SKM-1 treated with dmso at 0.1 percent for 144 hours (cell line): ENCODE data around the gene ZBTB3.
A peak's percentile ranks its signal among the peaks of the same experiment; 100 is the strongest.
"Not testable (repeated sequence)": the region's sequence is repeated elsewhere in the genome, so short reads cannot be mapped to it uniquely, and the experiment has no call there.

Source experiments
- DNase-seq: peaks from one replicate; lab custom pipeline; 2025; ENCODE audit not compliant: unreplicated experiment; lab: John Stamatoyannopoulos, UW

The ZBTB3 gene

DNA sequence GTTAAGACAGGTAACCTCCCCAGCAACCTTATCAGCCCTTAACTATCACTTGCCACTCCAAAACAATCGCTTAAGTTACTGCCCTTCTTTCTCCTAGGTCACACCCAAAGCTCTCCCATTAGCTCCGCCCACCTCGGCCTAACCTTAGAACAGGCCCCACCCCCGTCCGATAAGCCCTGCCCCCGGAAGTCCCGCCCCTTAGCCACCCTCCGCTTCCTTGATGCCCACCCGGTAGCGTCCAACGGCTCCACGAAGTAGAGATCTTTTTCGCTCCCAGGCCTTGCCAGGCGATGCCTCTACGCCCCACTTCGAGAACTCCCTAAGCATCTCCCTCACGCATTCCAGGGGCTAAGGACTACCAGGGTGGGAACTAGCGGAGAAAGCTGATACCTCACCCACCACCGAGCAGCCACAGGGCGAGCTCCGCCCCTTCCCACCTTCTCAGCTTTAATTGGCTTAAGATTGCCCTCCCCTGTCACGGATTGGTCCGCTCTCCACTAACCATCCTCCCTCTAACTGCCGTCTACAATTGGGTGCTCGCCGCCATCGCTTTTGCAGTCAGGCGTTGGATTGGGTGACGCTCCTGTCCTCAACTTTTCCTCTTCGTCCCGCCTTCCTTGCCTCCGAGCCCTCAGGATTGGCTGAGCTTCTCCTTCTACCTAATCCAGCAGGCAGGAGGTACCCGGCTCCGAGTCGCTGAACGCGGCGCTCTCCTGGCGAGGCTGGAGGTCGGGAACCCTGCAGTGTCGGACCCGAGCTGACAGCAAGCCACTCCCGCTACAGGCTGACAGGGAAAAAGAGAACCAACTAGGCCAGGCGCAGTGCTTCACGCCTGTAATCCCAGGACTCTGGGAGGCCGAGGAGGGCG is at the start of gene ZBTB3:
Gene ZBTB3, minus strand, starts transcription at position 425 of the 868 bp plus-strand sequence. CDS start 496 bp downstream, outside the sequence.
- peak; percentile 100 for DNase-seq

DNA sequence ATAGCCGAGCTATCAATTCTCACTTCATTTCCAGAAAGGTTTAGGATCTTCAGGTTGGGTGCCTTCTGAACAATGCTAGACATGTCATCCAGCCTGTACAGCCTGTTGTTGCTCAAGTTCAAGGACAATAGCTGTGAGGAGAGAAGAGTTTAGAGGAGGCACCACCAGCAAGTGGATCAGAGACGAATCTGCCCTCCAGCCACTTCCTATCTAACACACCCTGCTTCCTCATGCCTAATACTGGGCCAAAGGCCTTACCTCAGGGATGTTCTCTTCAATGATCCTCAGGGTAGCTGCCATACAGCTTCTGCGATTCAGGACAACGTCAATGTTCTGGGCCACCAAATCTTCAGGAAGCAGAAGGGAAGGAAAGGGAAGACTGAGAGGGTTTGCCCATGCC is 47.1 kb upstream of the ZBTB3 start:
- no peak for DNase-seq

DNA sequence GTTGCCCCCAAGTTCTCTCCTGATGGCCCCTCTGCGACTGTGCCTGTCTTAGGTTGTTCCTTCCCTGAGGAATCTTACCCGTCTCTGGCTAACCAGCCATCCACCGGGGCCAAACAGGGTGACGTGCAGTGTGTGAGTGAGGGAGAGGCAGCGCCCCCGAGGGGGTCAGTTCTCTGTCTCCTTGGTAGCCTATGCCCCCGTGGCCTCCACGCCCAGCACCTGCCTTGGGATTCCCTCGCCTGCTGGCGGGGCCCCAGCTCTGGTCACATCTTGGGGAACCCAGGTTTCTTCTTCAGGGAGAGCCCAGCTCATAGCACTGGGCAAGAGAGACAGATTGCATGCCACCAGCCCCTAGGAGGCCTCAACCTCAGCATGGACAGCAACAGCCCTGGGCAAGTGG is 45.5 kb upstream of the ZBTB3 start:
- no peak for DNase-seq

DNA sequence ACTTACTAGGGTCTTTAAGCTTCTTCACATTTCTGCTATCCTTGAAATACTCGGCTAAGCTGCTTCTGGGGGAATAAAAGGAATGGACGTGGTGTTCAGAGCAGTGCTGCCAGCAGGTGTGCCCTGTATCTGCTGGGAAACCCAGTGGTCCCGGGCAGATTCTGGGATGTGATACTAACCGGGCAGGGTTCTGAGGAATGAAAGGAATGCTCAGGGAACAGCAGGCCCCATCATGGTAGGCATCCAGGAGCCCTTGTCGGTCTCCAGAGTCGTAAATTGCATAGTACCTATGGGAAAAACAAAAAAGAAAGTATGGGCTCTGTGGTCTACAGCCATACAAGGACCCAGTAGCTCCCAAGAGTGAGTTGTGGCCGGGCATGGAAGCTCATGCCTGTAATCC is 42.3 kb upstream of the ZBTB3 start:
- DNase-seq = no peak

DNA sequence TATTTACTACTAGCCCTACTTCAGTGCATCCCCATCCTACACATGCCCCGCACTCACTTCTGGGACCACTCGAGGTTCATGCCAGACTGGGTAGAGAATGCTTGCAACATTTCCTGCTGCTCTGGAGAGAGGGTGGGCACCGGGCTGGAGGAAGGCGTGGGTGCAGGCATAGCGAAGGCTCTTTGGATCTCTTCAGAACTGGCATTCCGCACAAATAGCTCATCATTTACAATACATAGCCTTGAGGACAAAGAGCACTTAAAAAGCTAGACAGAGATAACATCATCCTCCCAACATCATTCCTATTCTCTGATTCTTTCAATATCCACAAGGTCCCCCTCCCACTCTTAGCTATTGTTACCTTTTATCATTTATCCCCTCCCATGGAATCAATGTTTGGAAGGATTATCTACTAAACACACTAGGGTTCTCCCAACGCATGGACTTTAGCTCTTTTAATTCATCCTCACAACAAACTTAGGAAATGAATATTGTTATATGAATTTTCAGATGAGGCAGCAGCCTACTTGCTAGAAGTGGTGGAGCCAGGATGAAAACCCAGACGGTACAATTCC is 40.3 kb upstream of the ZBTB3 start:
- no peak for DNase-seq

DNA sequence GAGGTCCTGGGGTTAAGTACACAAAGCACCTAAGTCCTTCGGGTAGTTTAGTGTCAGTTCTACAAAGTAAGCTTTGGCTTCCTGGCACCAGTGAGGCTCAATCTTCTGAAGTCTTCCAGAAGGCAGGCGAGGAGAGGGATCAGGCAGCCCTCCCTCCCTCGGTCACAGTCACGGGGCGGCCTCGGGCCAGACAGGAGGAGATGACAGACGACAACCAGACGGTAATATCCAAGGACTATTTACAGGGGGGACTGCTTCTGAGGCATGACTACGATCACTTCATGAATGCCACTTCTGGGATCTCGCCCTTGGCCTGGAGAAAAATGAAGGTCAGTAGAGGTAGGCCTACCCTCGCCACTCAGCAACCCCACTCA is 38.2 kb upstream of the ZBTB3 start:
- DNase-seq = no peak

DNA sequence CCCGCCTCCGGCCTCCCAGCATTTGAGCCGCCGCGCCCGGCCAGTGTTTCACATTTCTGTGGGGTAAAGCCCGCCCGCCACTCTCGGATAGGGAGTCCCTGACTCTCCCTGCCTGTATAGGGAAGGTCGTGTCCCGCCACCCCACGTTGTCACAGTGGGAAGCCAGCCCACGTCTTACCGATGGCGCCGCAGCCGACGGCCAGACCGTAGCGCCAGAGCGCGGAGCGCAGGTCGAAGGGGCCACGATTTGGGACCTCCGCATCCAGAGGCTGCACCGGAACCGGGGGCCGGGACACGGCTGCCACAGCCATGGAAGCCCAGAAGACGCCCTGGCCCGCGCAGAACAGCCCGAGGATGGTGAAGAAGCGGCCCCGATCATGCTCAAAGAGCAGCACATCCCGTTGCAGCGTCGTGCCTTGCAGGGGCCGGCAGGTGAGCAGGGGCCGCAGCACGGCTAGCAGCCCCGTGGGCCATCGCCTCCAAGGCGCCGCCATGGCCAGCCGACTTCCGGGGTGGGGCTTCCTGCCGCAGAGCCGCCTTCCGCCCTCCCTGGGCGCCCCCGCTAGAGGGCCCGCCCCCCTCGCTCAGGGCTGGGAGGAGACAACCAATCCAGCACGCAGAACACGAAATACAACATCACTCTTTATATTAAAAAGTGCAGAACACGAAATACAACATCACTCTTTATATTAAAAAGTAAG is 37.7 kb upstream of the ZBTB3 start, which contains the start of gene TMEM223:
Gene TMEM223, minus strand, starts transcription at position 506 of the 701 bp plus-strand sequence. Its CDS starts 12 bp downstream, at position 494.
- DNase-seq = peak; percentile 76

DNA sequence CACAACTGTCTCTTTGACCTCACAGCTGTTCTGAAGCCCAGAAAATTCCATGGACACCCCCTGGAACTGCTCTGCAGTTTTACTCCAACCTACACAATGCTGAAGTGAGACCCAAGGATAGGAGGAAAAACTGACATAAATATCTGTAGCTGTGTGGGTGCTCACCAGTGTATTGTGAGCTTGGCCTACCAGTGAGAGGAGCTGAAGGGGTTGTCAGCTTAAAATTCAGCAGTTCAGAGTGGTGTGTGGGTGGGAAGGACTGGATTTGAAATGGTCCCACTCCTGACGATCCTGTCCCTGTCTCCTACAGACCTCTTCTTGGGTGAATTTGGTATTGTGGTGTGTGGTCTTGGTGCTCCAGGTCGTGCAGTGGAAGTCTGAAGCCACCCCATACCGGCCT is 35.6 kb upstream of the ZBTB3 start:
- no peak for DNase-seq

DNA sequence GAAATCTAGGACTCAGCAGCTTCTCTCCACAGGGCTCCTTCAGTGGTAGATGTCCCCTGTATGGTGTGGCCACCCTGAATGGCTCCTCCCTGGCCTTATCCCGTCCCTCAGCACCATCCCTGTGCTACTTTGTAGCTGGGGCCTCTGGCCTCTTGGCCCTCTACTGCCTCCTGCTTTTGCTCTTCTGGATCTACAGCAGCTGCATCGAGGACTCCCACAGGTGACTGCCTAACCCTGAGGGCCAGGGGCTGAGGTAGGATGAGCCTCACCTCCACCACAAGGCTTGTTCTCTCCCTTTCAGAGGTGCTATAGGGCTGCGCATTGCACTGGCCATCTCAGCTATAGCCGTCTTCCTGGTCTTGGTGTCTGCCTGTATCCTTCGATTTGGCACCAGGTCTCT is 35.0 kb upstream of the ZBTB3 start:
- DNase-seq = no peak

DNA sequence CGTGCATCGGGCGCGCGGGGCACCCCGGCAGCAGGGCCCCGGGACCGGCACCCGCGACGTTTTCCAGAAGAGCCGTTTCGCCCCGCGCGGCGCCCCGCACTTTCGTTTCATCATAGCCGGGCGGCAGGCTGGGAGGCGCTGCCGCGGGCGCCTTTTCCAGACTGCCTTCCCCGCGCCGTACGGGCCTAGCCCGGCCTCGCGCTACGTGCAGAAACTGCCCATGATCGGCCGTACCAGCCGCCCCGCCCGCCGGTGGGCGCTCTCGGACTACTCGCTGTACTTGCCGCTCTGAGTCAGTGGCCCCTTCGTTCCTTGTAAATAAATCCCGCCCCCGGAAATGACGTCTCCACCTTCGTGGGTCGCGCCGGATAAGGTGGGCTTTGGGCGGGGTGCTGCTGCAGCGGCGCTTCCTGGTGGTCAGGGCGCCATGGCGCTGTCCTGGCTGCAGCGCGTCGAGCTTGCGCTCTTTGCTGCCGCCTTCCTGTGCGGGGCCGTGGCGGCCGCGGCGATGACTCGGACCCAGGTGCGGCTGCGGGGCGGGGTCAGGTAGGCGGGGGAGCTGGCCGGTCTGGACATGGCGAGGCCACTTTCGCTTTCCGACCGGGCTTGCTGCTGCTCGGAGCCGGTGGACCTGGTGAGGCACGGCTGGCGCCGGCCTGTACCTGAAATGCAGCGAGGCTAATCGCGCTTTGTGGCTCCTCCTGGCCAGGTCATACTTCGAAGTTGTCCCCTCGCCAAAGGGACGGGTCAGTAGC is 33.2 kb upstream of the ZBTB3 start, which contains the start of gene TMEM179B:
Gene TMEM179B, plus strand, starts transcription at position 398 of the 755 bp plus-strand sequence. Its CDS starts 30 bp downstream, at position 428.
- DNase-seq = peak; percentile 94

DNA sequence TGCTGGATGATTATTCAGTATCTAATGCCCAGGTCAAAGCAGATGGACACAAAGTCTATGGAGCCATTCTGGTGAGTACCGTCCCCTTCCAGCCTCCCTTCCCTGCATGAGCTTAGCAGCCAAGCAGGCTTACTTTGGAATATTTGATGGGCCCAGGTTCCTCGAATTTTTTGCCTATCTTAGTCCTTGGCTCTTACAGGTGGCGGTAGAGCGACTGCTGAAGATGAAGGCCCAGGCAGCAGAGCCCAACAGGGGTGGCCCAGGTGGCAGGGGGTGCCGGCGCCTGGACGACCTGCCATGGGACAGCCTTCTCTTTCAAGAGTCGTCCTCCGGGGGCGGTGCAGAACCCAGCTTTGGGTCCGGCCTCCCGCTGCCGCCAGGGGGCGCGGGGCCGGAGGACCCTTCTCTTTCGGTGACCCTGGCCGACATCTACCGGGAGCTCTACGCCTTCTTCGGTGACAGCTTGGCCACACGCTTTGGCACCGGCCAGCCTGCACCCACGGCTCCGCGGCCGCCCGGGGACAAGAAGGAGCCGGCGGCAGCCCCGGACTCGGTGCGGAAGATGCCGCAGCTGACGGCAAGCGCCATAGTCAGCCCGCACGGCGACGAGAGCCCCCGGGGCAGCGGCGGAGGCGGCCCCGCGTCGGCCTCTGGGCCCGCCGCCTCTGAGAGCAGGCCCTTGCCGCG is 32.5 kb upstream of the ZBTB3 start:
- peak; percentile 87 for DNase-seq

DNA sequence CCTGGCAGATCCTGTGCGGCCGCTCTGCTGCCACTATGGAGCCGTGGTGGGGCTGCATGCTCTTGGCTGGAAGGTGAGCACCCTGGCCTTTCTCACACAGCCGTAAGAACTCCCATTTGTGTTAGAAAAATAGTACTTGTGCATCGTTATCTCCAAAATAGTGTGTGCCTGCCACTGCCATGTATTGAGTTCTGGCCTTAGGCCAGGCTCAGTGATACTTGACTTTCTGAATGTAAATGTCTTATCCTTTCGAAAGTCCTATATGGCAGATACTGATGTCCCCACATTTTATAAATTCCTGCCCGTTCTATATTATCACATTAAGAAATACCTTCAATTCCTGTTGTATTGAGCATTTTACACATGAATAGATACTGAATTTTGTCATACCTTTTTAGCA is 28.8 kb upstream of the ZBTB3 start:
- DNase-seq = no peak

DNA sequence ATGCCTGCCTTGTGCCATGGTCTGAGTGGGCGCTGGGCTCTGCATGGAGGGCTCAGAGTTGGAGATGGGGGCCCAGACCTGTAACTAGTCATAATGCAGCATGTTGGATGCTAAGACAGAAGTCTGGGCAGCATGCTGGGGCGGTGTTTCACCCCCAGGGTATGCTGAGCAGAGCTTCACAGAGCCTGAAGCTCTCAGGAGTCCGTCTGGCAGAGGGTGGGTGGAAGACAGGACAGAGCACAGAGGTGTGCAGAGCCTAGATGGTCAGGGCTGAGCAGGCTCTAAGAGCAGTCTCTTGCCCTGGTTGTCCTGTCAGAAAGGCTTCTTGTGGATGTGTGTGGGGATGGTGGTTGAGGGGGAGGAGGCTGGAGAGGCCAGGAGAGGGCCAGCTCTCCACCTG is 24.5 kb upstream of the ZBTB3 start:
- no peak for DNase-seq

DNA sequence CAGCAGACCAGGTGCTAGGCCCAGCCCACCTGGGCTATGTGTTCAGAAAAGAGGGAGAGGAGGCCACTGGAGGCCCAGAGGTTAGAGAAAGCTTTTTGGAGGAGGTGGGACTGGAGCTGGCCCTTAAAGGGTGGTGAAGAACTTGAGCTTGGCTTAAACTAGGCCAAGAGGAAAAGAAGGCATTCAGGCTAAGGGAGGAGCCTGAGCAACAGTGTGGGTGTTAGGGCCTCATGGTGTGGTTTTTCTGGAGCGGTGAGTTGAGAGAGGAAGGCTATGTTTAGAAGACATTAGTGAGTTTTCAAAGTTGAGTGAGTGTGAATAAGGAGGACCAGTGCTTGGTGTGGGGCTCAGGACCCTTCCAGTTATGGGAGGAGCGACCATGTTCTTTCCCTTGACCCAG is 23.4 kb upstream of the ZBTB3 start:
- no peak for DNase-seq

DNA sequence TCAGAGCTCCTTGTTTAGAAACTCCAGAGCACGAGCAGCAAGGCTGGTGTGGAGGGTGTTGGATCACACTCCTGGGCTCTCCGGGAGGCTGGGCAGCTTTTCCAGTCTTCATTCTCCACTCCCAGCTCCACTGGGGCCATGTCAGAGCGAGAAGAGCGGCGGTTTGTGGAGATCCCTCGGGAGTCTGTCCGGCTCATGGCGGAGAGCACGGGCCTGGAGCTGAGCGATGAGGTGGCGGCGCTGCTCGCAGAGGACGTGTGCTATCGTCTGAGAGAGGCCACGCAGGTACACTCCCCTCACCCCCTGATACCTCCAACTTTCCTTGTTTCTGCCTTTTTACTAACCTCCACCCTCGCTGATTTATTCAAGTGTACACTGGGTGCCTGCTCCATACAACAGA is 21.7 kb upstream of the ZBTB3 start:
- no peak for DNase-seq

DNA sequence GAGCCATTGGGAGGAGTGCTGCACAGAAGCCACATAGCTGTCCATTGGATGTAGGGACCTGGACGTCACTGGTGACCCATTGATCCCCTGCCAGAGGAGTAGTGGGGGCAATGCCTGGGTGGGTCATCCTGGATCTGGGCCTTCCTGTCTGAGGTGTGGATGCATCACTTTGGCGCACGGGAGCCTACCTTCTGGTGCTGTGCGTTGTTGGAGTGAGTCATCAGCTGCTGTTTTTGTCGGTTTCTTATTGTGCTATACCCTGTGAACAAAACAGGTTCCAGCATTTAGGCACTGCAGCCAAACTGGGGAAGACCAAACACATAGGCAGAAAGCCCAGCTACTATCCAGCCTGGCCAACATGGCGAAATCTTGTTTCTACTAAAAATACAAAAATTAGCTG is 20.4 kb upstream of the ZBTB3 start:
- DNase-seq = no peak

DNA sequence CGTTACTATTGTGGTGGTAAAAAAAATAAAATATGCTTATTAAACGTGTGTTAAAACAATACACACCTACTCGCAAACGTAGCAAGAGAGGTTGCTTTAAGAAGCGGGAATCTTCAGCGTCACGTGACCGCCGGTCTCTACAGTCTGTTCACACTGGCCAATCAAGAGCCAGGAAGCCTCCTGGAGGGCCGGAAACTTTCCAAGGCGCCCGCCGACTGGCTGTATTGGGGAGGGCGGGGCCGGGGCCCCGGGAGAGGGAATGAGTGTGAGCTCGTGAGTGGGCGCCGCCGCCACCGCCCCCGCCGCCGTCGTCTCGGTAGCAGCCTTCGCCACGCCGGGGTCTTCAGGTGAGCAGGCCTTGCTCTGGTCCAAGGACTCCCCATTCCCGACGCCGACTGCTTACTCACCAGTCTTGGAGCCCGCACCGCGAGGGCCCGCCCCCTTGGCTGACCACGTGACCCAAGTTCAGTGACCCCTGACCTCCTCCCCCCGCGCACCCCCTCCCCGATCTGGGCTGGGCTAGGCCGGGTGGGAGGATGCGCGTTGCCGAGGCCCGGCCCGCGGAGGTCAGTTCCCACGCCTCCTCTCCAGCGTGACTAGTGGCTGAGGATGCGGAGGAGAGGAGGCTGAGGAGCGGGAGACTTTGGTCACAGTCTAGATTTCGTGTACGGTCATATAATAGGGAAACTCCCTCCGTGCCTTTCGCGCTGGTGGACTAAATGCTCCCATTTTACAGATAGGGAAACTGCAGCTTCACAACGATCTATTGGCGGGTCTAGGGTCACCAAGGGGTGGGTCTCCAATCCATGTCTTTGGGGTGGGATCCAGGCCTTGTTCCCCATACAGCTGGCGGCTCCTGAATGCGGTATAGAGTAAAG is 17.4 kb upstream of the ZBTB3 start, which contains the start of gene TAF6L:
Gene TAF6L, plus strand, starts transcription at position 253 of the 878 bp plus-strand sequence. CDS start 4,388 bp downstream, outside the sequence.
- peak; percentile 83 for DNase-seq

DNA sequence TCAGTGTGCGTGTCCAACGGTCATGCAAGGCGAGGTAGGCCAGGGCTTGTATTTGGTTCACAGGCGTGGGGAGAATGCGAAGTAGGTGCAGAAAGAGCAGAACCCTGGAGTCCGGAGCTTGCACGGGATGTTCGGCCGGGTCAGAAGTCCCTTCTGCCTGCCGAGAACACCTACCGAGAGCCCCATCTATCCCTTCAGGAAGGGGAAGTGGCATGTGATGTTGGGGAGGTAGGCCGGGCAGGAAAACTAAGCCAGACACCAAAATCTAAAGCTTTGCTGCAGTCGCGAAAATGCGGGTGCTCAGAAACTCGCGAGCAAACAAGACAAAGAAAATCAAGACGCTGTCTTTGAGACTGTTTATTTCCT is 16.8 kb upstream of the ZBTB3 start:
- no peak for DNase-seq

DNA sequence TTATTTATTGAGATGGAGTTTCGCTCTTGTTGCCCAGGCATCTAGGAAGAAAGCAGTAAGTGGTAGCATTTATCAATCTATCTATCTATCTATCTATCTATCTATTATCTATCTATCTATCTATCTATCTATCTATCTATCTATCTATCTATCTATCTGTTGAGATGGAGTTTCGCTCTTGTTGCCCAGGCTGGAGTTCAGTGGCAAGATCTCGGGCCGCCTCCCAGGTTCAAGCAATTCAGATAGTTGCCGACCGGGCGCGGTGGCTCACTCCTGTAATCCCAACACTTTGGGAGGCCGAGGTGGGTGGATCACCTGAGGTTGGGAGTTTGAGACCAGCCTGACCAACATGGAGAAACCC is 6.9 kb upstream of the ZBTB3 start:
- DNase-seq = not testable (repeated sequence)
